Hepatocyte (in vitro differentiated cells): ENCODE results near the gene GSTT2.
"Not testable (repeated sequence)": the region's sequence is repeated elsewhere in the genome, so short reads cannot be mapped to it uniquely, and the experiment has no call there.

Experiments
- EZH2 ChIP-seq: fragments of 200-600 bp; sonication (generic); IDR thresholded peaks from 2 replicates; pipeline ENCODE4 v1.6.1; 2016; ENCODE audit warnings: antibody characterized with exemption, mild to moderate bottlenecking, borderline replicate concordance
- EZH2phosphoT487 ChIP-seq: fragments of 200-600 bp; sonication (generic); IDR thresholded peaks from one replicate; pipeline ENCODE4 v1.6.1; 2018; ENCODE audit warnings: antibody characterized with exemption, mild to moderate bottlenecking, low read depth, moderate library complexity; ENCODE audit not compliant: unreplicated experiment, severe bottlenecking
- TF ChIP-seq, protein P1 (sequence below): fragments of 200-600 bp; sonication (generic); IDR thresholded peaks from 2 replicates; pipeline ENCODE4 v1.5.1; 2016; ENCODE audit warnings: antibody characterized with exemption, mild to moderate bottlenecking; ENCODE audit not compliant: poor library complexity

DNA sequence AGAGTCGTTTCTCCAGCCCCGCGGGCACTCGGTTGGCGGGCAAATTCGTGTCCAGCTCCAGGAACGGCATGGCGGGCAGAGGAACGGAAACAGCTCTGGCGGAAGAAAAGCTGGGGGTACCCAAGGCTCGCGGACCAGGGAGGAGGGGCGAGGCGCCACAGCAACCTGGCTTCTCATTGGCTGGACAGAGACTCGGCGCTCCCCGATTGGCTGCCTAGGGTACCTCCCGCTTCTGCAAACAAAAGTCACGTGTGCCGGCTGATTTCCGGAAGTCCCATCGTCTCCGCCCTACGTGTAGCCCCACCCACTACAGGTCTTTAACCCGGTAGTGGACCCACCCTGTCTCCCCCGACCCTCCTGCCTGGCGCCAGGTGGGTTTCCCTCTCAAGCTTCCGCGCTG lies 5.6 kb upstream of the GSTT2 start, which contains the start of gene DDT:
- TF ChIP-seq, protein P1, sequence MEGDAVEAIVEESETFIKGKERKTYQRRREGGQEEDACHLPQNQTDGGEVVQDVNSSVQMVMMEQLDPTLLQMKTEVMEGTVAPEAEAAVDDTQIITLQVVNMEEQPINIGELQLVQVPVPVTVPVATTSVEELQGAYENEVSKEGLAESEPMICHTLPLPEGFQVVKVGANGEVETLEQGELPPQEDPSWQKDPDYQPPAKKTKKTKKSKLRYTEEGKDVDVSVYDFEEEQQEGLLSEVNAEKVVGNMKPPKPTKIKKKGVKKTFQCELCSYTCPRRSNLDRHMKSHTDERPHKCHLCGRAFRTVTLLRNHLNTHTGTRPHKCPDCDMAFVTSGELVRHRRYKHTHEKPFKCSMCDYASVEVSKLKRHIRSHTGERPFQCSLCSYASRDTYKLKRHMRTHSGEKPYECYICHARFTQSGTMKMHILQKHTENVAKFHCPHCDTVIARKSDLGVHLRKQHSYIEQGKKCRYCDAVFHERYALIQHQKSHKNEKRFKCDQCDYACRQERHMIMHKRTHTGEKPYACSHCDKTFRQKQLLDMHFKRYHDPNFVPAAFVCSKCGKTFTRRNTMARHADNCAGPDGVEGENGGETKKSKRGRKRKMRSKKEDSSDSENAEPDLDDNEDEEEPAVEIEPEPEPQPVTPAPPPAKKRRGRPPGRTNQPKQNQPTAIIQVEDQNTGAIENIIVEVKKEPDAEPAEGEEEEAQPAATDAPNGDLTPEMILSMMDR, result not testable (repeated sequence)
- TF ChIP-seq EZH2, EZH2phosphoT487: not testable (repeated sequence)
